MM.1S (cell line): ENCODE results near the gene LBX2.

Source experiments
- DNase-seq: peaks from one replicate; pipeline ENCODE4 v3.0.0-alpha.2; 2015
- H2AFZ ChIP-seq: fragments of 300-600 bp; sonication (generic); 2 replicates; pipeline ENCODE4 v1.6.0; 2016; ENCODE audit warnings: antibody characterized with exemption, low read length
- H3F3A ChIP-seq: fragments of 300-600 bp; sonication (generic); 2 replicates; pipeline ENCODE4 v1.6.1; 2016; ENCODE audit warnings: mild to moderate bottlenecking, antibody characterized with exemption, low read length, moderate library complexity, mixed read lengths; ENCODE audit not compliant: insufficient read depth
- H3K27ac ChIP-seq: fragments of 300-600 bp; sonication (generic); 2 replicates; pipeline ENCODE4 v1.5.1; 2016; ENCODE audit warnings: mild to moderate bottlenecking, low read length
- H3K27me3 ChIP-seq: fragments of 300-600 bp; sonication (generic); replicated peaks from 2 replicates; pipeline ENCODE4 v1.6.0; 2016; ENCODE audit warnings: low read length; ENCODE audit not compliant: insufficient read depth
- H3K36me3 ChIP-seq: fragments of 300-600 bp; sonication (generic); replicated peaks from 2 replicates; pipeline ENCODE4 v1.6.1; 2016; ENCODE audit warnings: mild to moderate bottlenecking, low read length, mixed read lengths; ENCODE audit not compliant: insufficient read depth
- H3K4me1 ChIP-seq: fragments of 300-600 bp; sonication (generic); 2 replicates; pipeline ENCODE4 v1.6.1; 2016; ENCODE audit warnings: low read length, mixed read lengths
- H3K4me2 ChIP-seq: fragments of 300-600 bp; sonication (generic); 2 replicates; pipeline ENCODE4 v1.6.0; 2016; ENCODE audit warnings: low read depth, low read length
- H3K4me3 ChIP-seq: fragments of 300-600 bp; sonication (generic); 2 replicates; pipeline ENCODE4 v1.5.1; 2016; ENCODE audit warnings: low read length, mixed read lengths
- H3K79me2 ChIP-seq: fragments of 300-600 bp; sonication (generic); 2 replicates; pipeline ENCODE4 v1.6.1; 2016; ENCODE audit warnings: mixed run types, low read length, mixed read lengths
- H3K9ac ChIP-seq: fragments of 300-600 bp; sonication (generic); 2 replicates; pipeline ENCODE4 v1.6.1; 2016; ENCODE audit warnings: low read length, mixed read lengths
- H3K9me2 ChIP-seq: fragments of 300-600 bp; sonication (generic); replicated peaks from 2 replicates; pipeline ENCODE4 v1.6.1; 2016; ENCODE audit warnings: mild to moderate bottlenecking, low read length, mixed read lengths; ENCODE audit not compliant: insufficient read depth
- H3K9me3 ChIP-seq: fragments of 300-600 bp; sonication (generic); replicated peaks from 2 replicates; pipeline ENCODE4 v1.6.1; 2016; ENCODE audit warnings: mild to moderate bottlenecking, low read length, mixed read lengths; ENCODE audit not compliant: insufficient read depth
- H4K20me1 ChIP-seq: fragments of 300-600 bp; sonication (generic); 2 replicates; pipeline ENCODE4 v1.6.1; 2016; ENCODE audit warnings: mild to moderate bottlenecking, low read length, moderate library complexity, mixed read lengths; ENCODE audit not compliant: insufficient read depth
- EZH2 ChIP-seq: fragments of 300-600 bp; sonication (generic); optimal IDR thresholded peaks from 2 replicates; pipeline ENCODE3; 2017; ENCODE audit warnings: low read depth, mild to moderate bottlenecking, antibody characterized with exemption, low read length, mixed read lengths
- EZH2phosphoT487 ChIP-seq: fragments of 300-600 bp; sonication (generic); IDR thresholded peaks from 2 replicates; pipeline ENCODE4 v1.6.1; 2018; ENCODE audit warnings: antibody characterized with exemption, low read length
- TF ChIP-seq, protein P1 (sequence below): fragments of 300-600 bp; sonication (generic); IDR thresholded peaks from 2 replicates; pipeline ENCODE4 v1.5.1; 2016; ENCODE audit warnings: antibody characterized with exemption, low read length, mixed read lengths

Gene LBX2

GRCh38 chr2:74538881-74539339, 39.5 kb upstream of the LBX2 start:
- Histone ChIP-seq H3K36me3 (no peaks in the 10 kb centered on the region), H3K27me3 (peaks cover 12% of the 10 kb centered on the region; the same call in 1 of the 2 replicates), H3F3A (no peaks in the 10 kb centered on the region), H3K9me3 (no peaks in the 10 kb centered on the region), H4K20me1 (no peaks in the 10 kb centered on the region), H3K4me2 (no peak overlapping the region), H3K79me2 (no peaks in the 10 kb centered on the region), H3K27ac (no peak overlapping the region), H3K9me2 (no peaks in the 10 kb centered on the region), H3K4me1 (no peaks in the 10 kb centered on the region), H2AFZ (no peak overlapping the region), H3K9ac (no peak overlapping the region), H3K4me3 (no peak overlapping the region)
- no peak for DNase-seq
- no peak for TF ChIP-seq EZH2phosphoT487
- TF ChIP-seq EZH2, result no peak
- TF ChIP-seq, protein P1, sequence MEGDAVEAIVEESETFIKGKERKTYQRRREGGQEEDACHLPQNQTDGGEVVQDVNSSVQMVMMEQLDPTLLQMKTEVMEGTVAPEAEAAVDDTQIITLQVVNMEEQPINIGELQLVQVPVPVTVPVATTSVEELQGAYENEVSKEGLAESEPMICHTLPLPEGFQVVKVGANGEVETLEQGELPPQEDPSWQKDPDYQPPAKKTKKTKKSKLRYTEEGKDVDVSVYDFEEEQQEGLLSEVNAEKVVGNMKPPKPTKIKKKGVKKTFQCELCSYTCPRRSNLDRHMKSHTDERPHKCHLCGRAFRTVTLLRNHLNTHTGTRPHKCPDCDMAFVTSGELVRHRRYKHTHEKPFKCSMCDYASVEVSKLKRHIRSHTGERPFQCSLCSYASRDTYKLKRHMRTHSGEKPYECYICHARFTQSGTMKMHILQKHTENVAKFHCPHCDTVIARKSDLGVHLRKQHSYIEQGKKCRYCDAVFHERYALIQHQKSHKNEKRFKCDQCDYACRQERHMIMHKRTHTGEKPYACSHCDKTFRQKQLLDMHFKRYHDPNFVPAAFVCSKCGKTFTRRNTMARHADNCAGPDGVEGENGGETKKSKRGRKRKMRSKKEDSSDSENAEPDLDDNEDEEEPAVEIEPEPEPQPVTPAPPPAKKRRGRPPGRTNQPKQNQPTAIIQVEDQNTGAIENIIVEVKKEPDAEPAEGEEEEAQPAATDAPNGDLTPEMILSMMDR, result no peak

DNA sequence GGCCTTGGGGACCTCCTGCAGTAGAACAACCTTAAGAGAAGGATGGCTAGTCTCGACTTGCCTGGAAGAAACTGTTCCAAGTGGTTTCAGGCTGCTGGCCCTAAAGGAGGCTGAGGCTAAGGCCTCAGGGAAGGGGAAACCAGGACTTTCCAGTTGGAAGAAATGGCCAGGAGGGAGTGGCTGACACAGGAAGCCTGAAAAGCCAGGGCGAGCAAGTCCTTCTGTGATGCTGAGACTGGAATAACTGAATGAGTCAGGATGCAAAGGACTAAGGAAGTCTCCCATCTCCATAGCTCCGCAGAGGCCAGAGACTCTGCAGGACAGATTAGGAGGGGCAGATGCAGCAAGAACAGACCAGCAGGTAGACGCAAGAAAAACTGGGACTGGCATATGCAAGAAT, 37.7 kb upstream of the LBX2 start:
- H3K9ac ChIP-seq, result no peak overlapping the region
- no peak for DNase-seq
- H4K20me1 ChIP-seq, result no peaks in the 10 kb centered on the region
- no peak overlapping the region for H3K4me2 ChIP-seq
- no peaks in the 10 kb centered on the region for H3K79me2 ChIP-seq
- H3K36me3 ChIP-seq, result no peaks in the 10 kb centered on the region
- H3K4me1 ChIP-seq, result no peaks in the 10 kb centered on the region
- no peak overlapping the region for H3K4me3 ChIP-seq
- peaks cover 12% of the 10 kb centered on the region; the same call in 1 of the 2 replicates for H3K27me3 ChIP-seq
- no peaks in the 10 kb centered on the region for H3K9me3 ChIP-seq
- TF ChIP-seq EZH2 (no peak), EZH2phosphoT487 (no peak)
- no peaks in the 10 kb centered on the region for H3K9me2 ChIP-seq
- no peaks in the 10 kb centered on the region for H3F3A ChIP-seq
- H3K27ac ChIP-seq, result no peak overlapping the region
- H2AFZ ChIP-seq, result no peak overlapping the region

GRCh38 chr2:74536166-74536950, 37.0 kb upstream of the LBX2 start:
- no peak overlapping the region for H2AFZ ChIP-seq

More at GRCh38 chr2:74536166-74536950, 37.0 kb upstream of the LBX2 start:
- DNase-seq, result no peak
- no peak for TF ChIP-seq EZH2
- TF ChIP-seq, protein P1, result no peak
- no peak for TF ChIP-seq EZH2phosphoT487
- no peaks in the 10 kb centered on the region for H3K4me1 ChIP-seq
- no peak overlapping the region for H3K27ac ChIP-seq
- H4K20me1 ChIP-seq, result no peaks in the 10 kb centered on the region
- 0 out of 2 replicates have a peak, but pooled peaks cover 3% of the 10 kb centered on the region for H3K79me2 ChIP-seq
- H3K4me2 ChIP-seq, result no peak overlapping the region
- no peaks in the 10 kb centered on the region for H3F3A ChIP-seq
- no peaks in the 10 kb centered on the region for H3K9me2 ChIP-seq
- H3K4me3 ChIP-seq, result no peak overlapping the region
- H3K9ac ChIP-seq, result no peak overlapping the region
- H3K36me3 ChIP-seq, result no peaks in the 10 kb centered on the region
- H3K27me3 ChIP-seq, result peaks cover 12% of the 10 kb centered on the region; the same call in 1 of the 2 replicates
- H3K9me3 ChIP-seq, result no peaks in the 10 kb centered on the region
